Prostate gland (tissue), 2 donors: Measurements from ENCODE around the gene KRT26.

ENCODE experiments used
- POLR2AphosphoS5 ChIP-seq: sonication (generic); formaldehyde crosslinking; IDR thresholded peaks from one replicate; pipeline ENCODE4 v1.6.1; 2017; ENCODE audit warnings: antibody characterized with exemption
- TF ChIP-seq, protein P1 (sequence below), 4 experiments: fragments of 200-600 bp in 2 of 4; fragments of 450-650 bp in 2 of 4; sonication (generic) in 2 of 4; IDR thresholded peaks; 1 replicate in 3 of 4; 2 replicates in 1 of 4; pipeline ENCODE4 v1.5.1; 2016 to 2019; ENCODE audit warnings: antibody characterized with exemption in 4 of 4, mild to moderate bottlenecking in 2 of 4, moderate library complexity in 2 of 4

DNA sequence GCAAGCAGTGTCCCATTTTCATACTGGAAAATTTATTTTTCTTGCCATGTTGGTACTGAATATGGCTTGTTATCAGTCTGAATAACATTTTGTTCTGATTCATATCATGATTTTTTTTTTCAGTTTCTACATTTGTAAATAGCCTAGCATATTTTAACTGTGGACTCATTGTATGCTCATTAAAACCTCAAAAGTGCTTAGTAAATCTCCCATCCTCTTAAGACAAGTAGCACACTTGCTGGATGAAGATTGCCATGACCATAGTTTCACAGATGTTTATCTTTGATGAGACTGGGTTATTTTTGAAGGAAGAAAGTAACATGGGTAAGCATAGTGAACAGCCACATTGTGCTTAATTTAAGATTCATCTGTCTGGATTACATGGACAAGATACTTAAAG is 49.5 kb upstream of the KRT26 start:
- TF ChIP-seq, protein P1, sequence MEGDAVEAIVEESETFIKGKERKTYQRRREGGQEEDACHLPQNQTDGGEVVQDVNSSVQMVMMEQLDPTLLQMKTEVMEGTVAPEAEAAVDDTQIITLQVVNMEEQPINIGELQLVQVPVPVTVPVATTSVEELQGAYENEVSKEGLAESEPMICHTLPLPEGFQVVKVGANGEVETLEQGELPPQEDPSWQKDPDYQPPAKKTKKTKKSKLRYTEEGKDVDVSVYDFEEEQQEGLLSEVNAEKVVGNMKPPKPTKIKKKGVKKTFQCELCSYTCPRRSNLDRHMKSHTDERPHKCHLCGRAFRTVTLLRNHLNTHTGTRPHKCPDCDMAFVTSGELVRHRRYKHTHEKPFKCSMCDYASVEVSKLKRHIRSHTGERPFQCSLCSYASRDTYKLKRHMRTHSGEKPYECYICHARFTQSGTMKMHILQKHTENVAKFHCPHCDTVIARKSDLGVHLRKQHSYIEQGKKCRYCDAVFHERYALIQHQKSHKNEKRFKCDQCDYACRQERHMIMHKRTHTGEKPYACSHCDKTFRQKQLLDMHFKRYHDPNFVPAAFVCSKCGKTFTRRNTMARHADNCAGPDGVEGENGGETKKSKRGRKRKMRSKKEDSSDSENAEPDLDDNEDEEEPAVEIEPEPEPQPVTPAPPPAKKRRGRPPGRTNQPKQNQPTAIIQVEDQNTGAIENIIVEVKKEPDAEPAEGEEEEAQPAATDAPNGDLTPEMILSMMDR (IDR thresholded peaks at IDR 0.05), result no peak
- peak; percentile 8 for TF ChIP-seq POLR2AphosphoS5
